HCT116 (cell line): ENCODE data around the gene GRAMD1C. TPM values are rescaled to one million over a fixed set of nuclear protein-coding genes. Genes with fewer than 3 reads are reported as not detected.

Experiments used
- ATAC-seq: fragments of 200-7000 bp; cut with Tn5 transposase; 2 replicates; pipeline ENCODE4 v1.9.1; 2020; ENCODE audit warnings: mild to moderate bottlenecking, moderate library complexity
- BruUV-seq: library from RNA; stranded (reverse); fragments of 400-500 nt; replicated peaks from 2 replicates; lab custom pipeline; 2021; lab: Mats Ljungman, UMichigan
- CTCF ChIA-PET: fragments of 300-600 bp; sonication (Branson Sonifier 250); formaldehyde crosslinking; loops from one replicate; lab custom pipeline; 2021; ENCODE audit warnings: antibody characterized with exemption; lab: Charles Lee
- POLR2A ChIA-PET: fragments of 300-600, 350-600 bp; sonication (Branson Sonifier 250); formaldehyde crosslinking; loops from one replicate; lab custom pipeline; 2021; ENCODE audit warnings: antibody characterized with exemption; lab: Charles Lee
- RAD21 ChIA-PET, 2 experiments: fragments of 300-600 bp; sonication (Branson Sonifier 250); formaldehyde crosslinking; loops; one replicate each; lab custom pipeline; 2023; ENCODE audit warnings: low total read pairs in 2 of 2; ENCODE audit not compliant: uncharacterized antibody in 2 of 2, unreplicated experiment in 2 of 2, low non-redundant PET in 1 of 2; lab: Charles Lee
- DNase-seq: peaks from one replicate; pipeline ENCODE4 v3.0.0-alpha.2; 2010; ENCODE audit warnings: low read depth, low spot score
- H2AFZ ChIP-seq: fragments of 200-600 bp; shearing (Covaris generic), sonication (generic); 2 replicates; pipeline ENCODE4 v1.6.1; 2017; ENCODE audit warnings: low read depth, mixed run types, mixed read lengths, antibody characterized with exemption, low read length; ENCODE audit not compliant: poor library complexity, severe bottlenecking
- H3K27ac ChIP-seq: 2 replicates; pipeline ENCODE4 v1.5.1; 2012; ENCODE audit warnings: low read depth, low read length
- H3K27me3 ChIP-seq: fragments of 200-600 bp; sonication (generic); 2 replicates; pipeline ENCODE4 v1.6.1; 2016; ENCODE audit warnings: mixed run types, low read length, mixed read lengths; ENCODE audit not compliant: insufficient read depth
- H3K36me3 ChIP-seq, 2 experiments: fragments of 200-500 bp in 1 of 2; fragments of 200-600 bp in 1 of 2; sonication (Bioruptor generic) in 1 of 2; sonication (generic) in 1 of 2; 2 replicates each; pipeline versions ENCODE4 v1.5.1 to v1.6.1; 2014 to 2016; ENCODE audit warnings: low read length in 2 of 2, inconsistent platforms in 1 of 2, mixed read lengths in 1 of 2, mixed run types in 1 of 2; ENCODE audit not compliant: insufficient read depth in 2 of 2, control insufficient read depth in 1 of 2
- H3K4me1 ChIP-seq, 2 experiments: fragments of 200-600 bp in 1 of 2; sonication (generic) in 1 of 2; 2 replicates each; pipeline versions ENCODE4 v1.5.1 to v1.6.1; 2012 to 2017; ENCODE audit warnings: low read length in 2 of 2, inconsistent platforms in 1 of 2, mild to moderate bottlenecking in 1 of 2, mixed read lengths in 1 of 2, mixed run types in 1 of 2, moderate library complexity in 1 of 2; ENCODE audit not compliant: insufficient read depth in 2 of 2, control insufficient read depth in 1 of 2
- H3K4me2 ChIP-seq: fragments of 200-600 bp; sonication (generic); 2 replicates; pipeline ENCODE4 v1.6.1; 2017; ENCODE audit warnings: mixed run types, low read length, mixed read lengths
- H3K4me3 ChIP-seq, 2 experiments: fragments of 200-600 bp in 1 of 2; sonication (generic) in 1 of 2; replicated peaks in 1 of 2; 2 replicates each; pipeline ENCODE4 v1.5.1; 2011 to 2016; ENCODE audit warnings: low read length in 2 of 2, control low read depth in 1 of 2, low read depth in 1 of 2, mild to moderate bottlenecking in 1 of 2, mixed read lengths in 1 of 2, mixed run types in 1 of 2
- H3K79me2 ChIP-seq: fragments of 200-600 bp; sonication (generic); 2 replicates; pipeline ENCODE4 v1.6.1; 2017; ENCODE audit warnings: mild to moderate bottlenecking, mixed run types, low read length, moderate library complexity, mixed read lengths; ENCODE audit not compliant: insufficient read depth
- H3K9ac ChIP-seq: fragments of 200-600 bp; sonication (generic); 2 replicates; pipeline ENCODE4 v1.6.1; 2016; ENCODE audit warnings: low read length, mixed read lengths
- H3K9me2 ChIP-seq: fragments of 200-600 bp; sonication (generic), shearing (Covaris generic); 2 replicates; pipeline ENCODE4 v1.6.1; 2017; ENCODE audit warnings: mixed run types, mild to moderate bottlenecking, moderate library complexity; ENCODE audit not compliant: insufficient read depth
- H3K9me3 ChIP-seq, 2 experiments: fragments of 200-500 bp in 1 of 2; fragments of 200-600 bp in 1 of 2; sonication (Bioruptor generic) in 1 of 2; sonication (generic) in 1 of 2; 2 replicates each; pipeline ENCODE4 v1.6.1; 2014 to 2017; ENCODE audit warnings: low read length in 2 of 2, mixed read lengths in 2 of 2, inconsistent platforms in 1 of 2, low read depth in 1 of 2, mild to moderate bottlenecking in 1 of 2, mixed run types in 1 of 2, moderate library complexity in 1 of 2; ENCODE audit not compliant: control insufficient read depth in 1 of 2, insufficient read depth in 1 of 2
- H4K20me1 ChIP-seq: fragments of 200-600 bp; sonication (generic), shearing (Covaris generic); 2 replicates; pipeline ENCODE4 v1.6.1; 2017; ENCODE audit warnings: mixed run types, mild to moderate bottlenecking, moderate library complexity; ENCODE audit not compliant: insufficient read depth
- CBX3 ChIP-seq: IDR thresholded peaks from 2 replicates; pipeline ENCODE4 v1.6.1; 2012; ENCODE audit warnings: low read depth
- EGR1 ChIP-seq: IDR thresholded peaks from 2 replicates; pipeline ENCODE4 v1.6.1; 2012; ENCODE audit warnings: low read depth
- EZH2 ChIP-seq: fragments of 200-600 bp; sonication (generic); IDR thresholded peaks from 2 replicates; pipeline ENCODE4 v1.6.1; 2017; ENCODE audit warnings: antibody characterized with exemption, mixed run types
- FOSL1 ChIP-seq: IDR thresholded peaks from 2 replicates; pipeline ENCODE4 v1.6.1; 2012; ENCODE audit warnings: low read depth
- JUND ChIP-seq: IDR thresholded peaks from 2 replicates; pipeline ENCODE4 v1.6.1; 2012
- MAX ChIP-seq: IDR thresholded peaks from 2 replicates; pipeline ENCODE4 v1.6.1; 2012
- RAD21 ChIP-seq: IDR thresholded peaks from 2 replicates; pipeline ENCODE4 v1.6.1; 2012; ENCODE audit warnings: low read depth, mild to moderate bottlenecking
- REST ChIP-seq: IDR thresholded peaks from 2 replicates; pipeline ENCODE4 v1.6.1; 2012; ENCODE audit warnings: low read depth
- SP1 ChIP-seq: IDR thresholded peaks from 2 replicates; pipeline ENCODE4 v1.6.1; 2012; ENCODE audit warnings: low read depth
- SRF ChIP-seq: IDR thresholded peaks from 2 replicates; pipeline ENCODE4 v1.6.1; 2012; ENCODE audit warnings: low read depth
- TCF7L2 ChIP-seq: IDR thresholded peaks from 2 replicates; pipeline ENCODE4 v1.7.0; 2011; ENCODE audit warnings: borderline replicate concordance, inconsistent platforms; ENCODE audit not compliant: insufficient read depth, insufficient read length; ENCODE audit errors: extremely low read depth
- ZBTB33 ChIP-seq: IDR thresholded peaks from 2 replicates; pipeline ENCODE4 v1.6.1; 2011; ENCODE audit warnings: mild to moderate bottlenecking, low read length, moderate library complexity; ENCODE audit not compliant: insufficient replicate concordance; ENCODE audit errors: extremely low read depth
- ZFX ChIP-seq: fragments of 450-650 bp; IDR thresholded peaks from 2 replicates; pipeline ENCODE4 v1.6.1; 2017
- intact Hi-C: fragments of 100-400 bp; cut with micrococcal nuclease; formaldehyde crosslinking; loops from 2 replicates; pipeline ENCODE4 v1.10.0; 2022
- total RNA-seq: library from RNA; stranded (reverse); gene quantifications from one replicate; pipeline ENCODE4 v1.2.1, GENCODE V29; 2021; ENCODE audit not compliant: unreplicated experiment

Gene GRAMD1C
- total RNA-seq, 1 experiment from 2014 or later: 7.9 TPM

GRCh38 chr3:113968986-113969385 is 130.4 kb downstream of the GRAMD1C start:
- ChIA-PET CTCF (no interaction called here), RAD21 (no interaction called here), POLR2A (no interaction called here)
- H4K20me1 ChIP-seq: no peaks in the 10 kb centered on the region
- ATAC-seq: no peak
- H3K4me2 ChIP-seq: no peak overlapping the region
- H3K9me3 ChIP-seq: no peaks in the 10 kb centered on the region; a peak in 1 of 4 replicates
- H3K9ac ChIP-seq: no peak overlapping the region
- H3K9me2 ChIP-seq: no peaks in the 10 kb centered on the region
- H3K27ac ChIP-seq: no peak overlapping the region
- no TSS peak for BruUV-seq
- no peaks in the 10 kb centered on the region for H3K4me1 ChIP-seq
- no peak overlapping the region for H2AFZ ChIP-seq
- no peaks in the 10 kb centered on the region for H3K27me3 ChIP-seq
- no peak for DNase-seq
- H3K36me3 ChIP-seq: no peaks in the 10 kb centered on the region
- intact Hi-C loops: no loop called here
- H3K4me3 ChIP-seq: no peak overlapping the region
- TF ChIP-seq MAX: no peak
- no peak for TF ChIP-seq ZFX
- no peak for TF ChIP-seq CBX3
- no peak for TF ChIP-seq JUND
- no peak for TF ChIP-seq TCF7L2
- no peak for TF ChIP-seq ZBTB33
- no peak for TF ChIP-seq EGR1
- no peak for TF ChIP-seq EZH2
- no peak for TF ChIP-seq REST
- no peak for TF ChIP-seq SRF
- no peak for TF ChIP-seq SP1
- no peak for TF ChIP-seq RAD21
- TF ChIP-seq FOSL1: no peak
- no peaks in the 10 kb centered on the region for H3K79me2 ChIP-seq
